GM23248 (cell line): ENCODE results near the gene PI4KA. TPM values are rescaled to one million over a fixed set of nuclear protein-coding genes. Genes with fewer than 3 reads are reported as not detected.

Source experiments
- DNase-seq: peaks from one replicate; pipeline ENCODE4 v3.0.0-alpha.2; 2015
- H2AFZ ChIP-seq: fragments of 200-600 bp; sonication (generic); 2 replicates; pipeline ENCODE4 v1.6.1; 2016; ENCODE audit warnings: antibody characterized with exemption
- H3F3A ChIP-seq: fragments of 200-600 bp; sonication (generic); 2 replicates; pipeline ENCODE4 v1.6.1; 2016; ENCODE audit warnings: mild to moderate bottlenecking, antibody characterized with exemption, mixed run types; ENCODE audit not compliant: insufficient read depth
- H3K27ac ChIP-seq: fragments of 200-600 bp; sonication (generic); 2 replicates; pipeline ENCODE4 v1.5.1; 2016; ENCODE audit warnings: mild to moderate bottlenecking
- H3K27me3 ChIP-seq: fragments of 200-600 bp; sonication (generic); replicated peaks from 2 replicates; pipeline ENCODE4 v1.6.1; 2016; ENCODE audit warnings: mild to moderate bottlenecking; ENCODE audit not compliant: insufficient read depth
- H3K36me3 ChIP-seq: fragments of 200-600 bp; sonication (generic); 2 replicates; pipeline ENCODE4 v1.6.1; 2016; ENCODE audit warnings: low read depth, mild to moderate bottlenecking
- H3K4me1 ChIP-seq: fragments of 200-600 bp; sonication (generic); 2 replicates; pipeline ENCODE4 v1.6.1; 2016; ENCODE audit warnings: mild to moderate bottlenecking; ENCODE audit not compliant: insufficient read depth
- H3K4me2 ChIP-seq: fragments of 200-600 bp; sonication (generic); one replicate; pipeline ENCODE4 v1.6.1; 2016; ENCODE audit warnings: mild to moderate bottlenecking; ENCODE audit not compliant: unreplicated experiment
- H3K4me3 ChIP-seq: fragments of 200-600 bp; sonication (generic); 2 replicates; pipeline ENCODE4 v1.5.1; 2016; ENCODE audit warnings: mild to moderate bottlenecking
- H3K79me2 ChIP-seq: fragments of 200-600 bp; sonication (generic); 2 replicates; pipeline ENCODE4 v1.6.1; 2016; ENCODE audit warnings: mild to moderate bottlenecking; ENCODE audit not compliant: insufficient read depth
- H3K9ac ChIP-seq: fragments of 200-600 bp; sonication (generic); 2 replicates; pipeline ENCODE4 v1.6.1; 2016; ENCODE audit warnings: mild to moderate bottlenecking
- H3K9me2 ChIP-seq: fragments of 200-600 bp; sonication (generic); 2 replicates; pipeline ENCODE4 v1.6.1; 2016; ENCODE audit warnings: mixed run types, mild to moderate bottlenecking, moderate library complexity; ENCODE audit not compliant: insufficient read depth
- H3K9me3 ChIP-seq: fragments of 200-600 bp; sonication (generic); one replicate; pipeline ENCODE4 v1.6.1; 2017; ENCODE audit warnings: low read depth
- H4K20me1 ChIP-seq: fragments of 200-600 bp; sonication (generic); 2 replicates; pipeline ENCODE4 v1.6.0; 2016; ENCODE audit not compliant: insufficient read depth
- EZH2 ChIP-seq: fragments of 200-600 bp; sonication (generic); IDR thresholded peaks from 2 replicates; pipeline ENCODE4 v1.6.1; 2018; ENCODE audit warnings: antibody characterized with exemption, mild to moderate bottlenecking; ENCODE audit not compliant: insufficient read depth, poor library complexity, severe bottlenecking
- EZH2phosphoT487 ChIP-seq: fragments of 200-600 bp; sonication (generic); IDR thresholded peaks from 2 replicates; pipeline ENCODE4 v1.6.1; 2018; ENCODE audit warnings: antibody characterized with exemption, moderate library complexity, mild to moderate bottlenecking, low read depth; ENCODE audit not compliant: insufficient read depth
- WGBS, 2 experiments: methylation state at CpG; one replicate each; pipeline ENCODE4 v1.1.6; 2015 to 2017; ENCODE audit warnings: low lambda C conversion rate in 2 of 2, low coverage in 1 of 2; ENCODE audit errors: missing lambda C conversion rate in 2 of 2; 5-methylcytosine and 5-hydroxymethylcytosine counted together
- in situ Hi-C: fragments of 300-500 bp; cut with MboI; formaldehyde crosslinking; loops from 2 replicates; pipeline ENCODE4 v1.15.0; 2020
- polyA plus RNA-seq: library from polyadenylated mRNA; unstranded; fragments of >200 nt; fragmentation: Nextera tagmentation; extraction: Ambion mirVana; gene quantifications from 2 replicates; pipeline ENCODE4 v1.2.1, GENCODE V29; 2016
- total RNA-seq: library from RNA; depleted of rRNA; stranded (reverse); fragments of >200 nt; shearing (Covaris generic); gene quantifications from 2 replicates; pipeline ENCODE4 v1.2.3, GENCODE V29; 2014; rRNA removed

Gene PI4KA
- total RNA-seq (31.1 and 36.5 TPM in 2 replicates), polyA plus RNA-seq (29.7 and 34.5 TPM in 2 replicates)

- no peaks in the 10 kb centered on the region for H3K27me3 ChIP-seq
- peak within 1 kb of the TSS; percentile 58 for H3K27ac ChIP-seq
- peak within 1 kb of the TSS; percentile 87 for H3K9ac ChIP-seq
- TF ChIP-seq EZH2phosphoT487, result no peak
- TF ChIP-seq EZH2, result no peak
- DNase-seq, result peak; percentile 98
- WGBS, 2 experiments, result 1% methylated on average over 50 to 91 of the region's 100 CpGs
- H3K4me1 ChIP-seq, result peaks cover 26% of the 10 kb centered on the region
- peak within 1 kb of the TSS; percentile 89 for H3K4me2 ChIP-seq
- H3K79me2 ChIP-seq, result peaks cover 90% of the 10 kb centered on the region
- peak within 1 kb of the TSS; percentile 82 for H3K4me3 ChIP-seq
- peaks cover 24% of the 10 kb centered on the region for H3F3A ChIP-seq
- no peaks in the 10 kb centered on the region for H4K20me1 ChIP-seq
- H3K9me2 ChIP-seq, result no peaks in the 10 kb centered on the region
- no peaks in the 10 kb centered on the region for H3K36me3 ChIP-seq
- in situ Hi-C loops, result no loop called here
- peak within 1 kb of the TSS; percentile 94 for H2AFZ ChIP-seq
- no peaks in the 10 kb centered on the region for H3K9me3 ChIP-seq
Observed at GRCh38 chr22:20858615-20859416, at the start of gene PI4KA, which contains the start of gene SNAP29. Gene PI4KA, minus strand, starts transcription at chr22:20858811. Its CDS starts 86 bp downstream, at chr22:20858725. Gene SNAP29, plus strand, starts transcription at chr22:20859007. Its CDS starts 104 bp downstream, at chr22:20859111.

DNA sequence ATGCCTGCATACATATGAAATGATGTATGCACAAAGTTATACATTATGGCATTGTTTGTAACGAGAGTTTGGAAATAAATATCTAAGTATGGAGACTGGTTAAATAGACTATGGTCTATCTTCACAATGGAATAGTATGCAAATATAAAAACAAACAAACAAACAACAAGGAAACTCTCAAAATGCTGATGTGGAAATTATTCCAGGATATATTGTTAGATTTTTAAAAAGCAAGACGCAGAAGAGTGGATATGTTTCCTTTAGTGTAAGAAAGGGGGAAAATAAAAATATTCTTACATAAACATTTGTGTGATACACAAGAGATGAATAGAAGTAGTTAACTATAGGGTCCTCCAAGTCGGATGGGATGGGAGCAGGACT lies 47.8 kb upstream of the PI4KA start:
- H3K9me2 ChIP-seq, result no peaks in the 10 kb centered on the region
- no peak overlapping the region for H3K4me3 ChIP-seq
- H3K36me3 ChIP-seq, result no peaks in the 10 kb centered on the region
- H3K27me3 ChIP-seq, result no peaks in the 10 kb centered on the region
- 83 to 86% methylated on average over 3 of the region's 3 CpGs for WGBS, 2 experiments
- H3K27ac ChIP-seq, result no peak overlapping the region
- no peak overlapping the region for H3K4me2 ChIP-seq
- no peaks in the 10 kb centered on the region for H4K20me1 ChIP-seq
- in situ Hi-C loops, result no loop called here
- TF ChIP-seq EZH2phosphoT487, result no peak
- TF ChIP-seq EZH2, result no peak
- no peak for DNase-seq
- peaks cover 24% of the 10 kb centered on the region for H3K4me1 ChIP-seq
- no peak overlapping the region for H2AFZ ChIP-seq
- H3K9me3 ChIP-seq, result no peaks in the 10 kb centered on the region
- no peak overlapping the region for H3K9ac ChIP-seq
- H3K79me2 ChIP-seq, result no peaks in the 10 kb centered on the region
- peaks cover 25% of the 10 kb centered on the region for H3F3A ChIP-seq

GRCh38 chr22:20905415-20906386 lies 47.1 kb upstream of the PI4KA start:
- no peaks in the 10 kb centered on the region for H3K36me3 ChIP-seq
- H3K79me2 ChIP-seq, result no peaks in the 10 kb centered on the region
- peaks cover 24% of the 10 kb centered on the region for H3K4me1 ChIP-seq
- no peaks in the 10 kb centered on the region for H3K27me3 ChIP-seq
- peak overlapping the region; percentile 87 for H3K27ac ChIP-seq
- no peak overlapping the region; the same call in 1 of the 2 replicates for H3K9ac ChIP-seq
- in situ Hi-C loops, result no loop called here
- peak overlapping the region; percentile 44; the same call in 1 of the 2 replicates for H2AFZ ChIP-seq
- TF ChIP-seq EZH2 (no peak), EZH2phosphoT487 (no peak)
- no peak overlapping the region for H3K4me3 ChIP-seq
- 21 to 24% methylated on average over 4 of the region's 4 CpGs for WGBS, 2 experiments
- no peaks in the 10 kb centered on the region for H4K20me1 ChIP-seq
- peak overlapping the region; percentile 10 for H3K4me2 ChIP-seq
- peak; percentile 62 for DNase-seq
- H3K9me3 ChIP-seq, result no peaks in the 10 kb centered on the region
- peaks cover 25% of the 10 kb centered on the region for H3F3A ChIP-seq
- no peaks in the 10 kb centered on the region for H3K9me2 ChIP-seq

GRCh38 chr22:20904980-20905355 lies 46.4 kb upstream of the PI4KA start:
- H2AFZ ChIP-seq, result peak overlapping the region; percentile 44
- in situ Hi-C loops, result no loop called here
- no peaks in the 10 kb centered on the region for H3K9me3 ChIP-seq
- peak overlapping the region; percentile 54 for H3K9ac ChIP-seq
- no peak for DNase-seq
- 28 to 33% methylated on average over 3 of the region's 3 CpGs for WGBS, 2 experiments
- peak overlapping the region; percentile 39 for H3K4me3 ChIP-seq
- peak overlapping the region; percentile 10 for H3K4me2 ChIP-seq
- H4K20me1 ChIP-seq, result no peaks in the 10 kb centered on the region
- no peaks in the 10 kb centered on the region for H3K9me2 ChIP-seq
- no peaks in the 10 kb centered on the region for H3K79me2 ChIP-seq
- no peaks in the 10 kb centered on the region for H3K36me3 ChIP-seq
- H3K4me1 ChIP-seq, result peaks cover 24% of the 10 kb centered on the region
- no peak for TF ChIP-seq EZH2
- no peak for TF ChIP-seq EZH2phosphoT487
- peaks cover 25% of the 10 kb centered on the region for H3F3A ChIP-seq
- H3K27ac ChIP-seq, result peak overlapping the region; percentile 87
- no peaks in the 10 kb centered on the region for H3K27me3 ChIP-seq
